B cell (primary cell): Measurements from ENCODE around the gene TNFAIP8L3. TPM values are rescaled to one million over a fixed set of nuclear protein-coding genes. Genes with fewer than 3 reads are reported as not detected.

Source experiments
- ATAC-seq: fragments of 200-7000 bp; cut with Tn5 transposase; one replicate; pipeline ENCODE4 v1.10.0; 2021; ENCODE audit warnings: low read depth, mild to moderate bottlenecking, moderate number of reproducible peaks, moderate library complexity
- CTCF ChIA-PET: fragments of 350-600 bp; sonication (Branson Sonifier 250); formaldehyde crosslinking; loops from one replicate; lab custom pipeline; 2021; ENCODE audit warnings: antibody characterized with exemption, inconsistent platforms; lab: Charles Lee
- POLR2A ChIA-PET: fragments of 350-600 bp; sonication (Branson Sonifier 250); formaldehyde crosslinking; loops from one replicate; lab custom pipeline; 2021; ENCODE audit warnings: antibody characterized with exemption; lab: Charles Lee
- DNase-seq: peaks from one replicate; pipeline ENCODE4 v3.0.0; 2013
- H2AFZ ChIP-seq: 2 replicates; pipeline ENCODE4 v1.6.1; 2012; ENCODE audit warnings: mild to moderate bottlenecking, low read depth, low read length; ENCODE audit not compliant: insufficient read depth, poor library complexity, severe bottlenecking
- H3K27ac ChIP-seq, 2 donors: 1 replicate in 1 of 2; 2 replicates in 1 of 2; pipeline ENCODE4 v1.5.1; 2012 to 2013; ENCODE audit warnings: low read length in 2 of 2, mild to moderate bottlenecking in 2 of 2, moderate library complexity in 1 of 2
- H3K27me3 ChIP-seq, 4 experiments: fragments of 200-600 bp in 1 of 4; sonication (generic) in 1 of 4; replicated peaks in 1 of 4; 1 replicate in 2 of 4; 2 replicates in 2 of 4; pipeline versions ENCODE4 v1.6.1 to v1.7.0; 2013 to 2016; ENCODE audit warnings: low read length in 3 of 4, mild to moderate bottlenecking in 2 of 4, mixed read lengths in 1 of 4, moderate library complexity in 1 of 4; ENCODE audit not compliant: insufficient read depth in 4 of 4, control insufficient read depth in 3 of 4; ENCODE audit errors: control extremely low read depth in 1 of 4
- H3K36me3 ChIP-seq, 2 experiments: replicated peaks in 1 of 2; 1 replicate in 1 of 2; 2 replicates in 1 of 2; pipeline versions ENCODE4 v1.6.1 to v1.7.1; 2013; ENCODE audit warnings: low read length in 1 of 2; ENCODE audit not compliant: insufficient read depth in 2 of 2, control insufficient read depth in 1 of 2; ENCODE audit errors: control extremely low read depth in 1 of 2, extremely low read depth in 1 of 2
- H3K4me1 ChIP-seq, 2 donors: fragments of 200-600 bp in 1 of 2; sonication (generic) in 1 of 2; 1 replicate in 1 of 2; 2 replicates in 1 of 2; pipeline versions ENCODE4 v1.5.1 to v1.6.1; 2013 to 2017; ENCODE audit warnings: low read length in 2 of 2; ENCODE audit not compliant: control insufficient read depth in 2 of 2, insufficient read depth in 2 of 2
- H3K4me2 ChIP-seq: replicated peaks from 2 replicates; pipeline ENCODE3; 2012; ENCODE audit warnings: mild to moderate bottlenecking, low read depth, low read length; ENCODE audit not compliant: poor library complexity, severe bottlenecking
- H3K4me3 ChIP-seq, 5 experiments: fragments of 200-600 bp in 1 of 5; sonication (generic) in 1 of 5; 1 replicate in 3 of 5; 2 replicates in 2 of 5; pipeline versions ENCODE4 v1.5.1 to v1.7.0; 2011 to 2016; ENCODE audit warnings: low read length in 4 of 5, mild to moderate bottlenecking in 4 of 5, low read depth in 2 of 5, control low read depth in 1 of 5, moderate library complexity in 1 of 5; ENCODE audit not compliant: insufficient read depth in 1 of 5; ENCODE audit errors: control extremely low read depth in 1 of 5, extremely low read depth in 1 of 5
- H3K79me2 ChIP-seq: fragments of 200-600 bp; sonication (generic); one replicate; pipeline ENCODE4 v1.6.0; 2016; ENCODE audit warnings: low read length; ENCODE audit not compliant: control insufficient read depth, insufficient read depth
- H3K9ac ChIP-seq: fragments of 200-600 bp; sonication (generic); 2 replicates; pipeline ENCODE4 v1.6.1; 2017; ENCODE audit warnings: mild to moderate bottlenecking, low read length, moderate library complexity
- H3K9me3 ChIP-seq, 3 donors: one replicate each; pipeline versions ENCODE4 v1.6.1 to v1.7.1; 2013; ENCODE audit warnings: low read length in 2 of 3; ENCODE audit not compliant: control insufficient read depth in 2 of 3, insufficient read depth in 1 of 3; ENCODE audit errors: control extremely low read depth in 1 of 3
- H4K20me1 ChIP-seq: 2 replicates; pipeline ENCODE4 v1.6.0; 2012; ENCODE audit warnings: mild to moderate bottlenecking, low read length; ENCODE audit not compliant: insufficient read depth, control insufficient read depth, poor library complexity, severe bottlenecking
- H3K27ac Mint-ChIP-seq: one replicate; pipeline ENCODE4 v1.8.0; 2021; ENCODE audit warnings: mixed read lengths
- H3K27me3 Mint-ChIP-seq: one replicate; pipeline ENCODE4 v1.8.0; 2021; ENCODE audit warnings: mixed read lengths
- H3K4me1 Mint-ChIP-seq: one replicate; pipeline ENCODE4 v1.8.0; 2021; ENCODE audit warnings: mixed read lengths
- H3K4me3 Mint-ChIP-seq: one replicate; pipeline ENCODE4 v1.8.0; 2021; ENCODE audit warnings: mixed read lengths
- H3K9me3 Mint-ChIP-seq: one replicate; pipeline ENCODE4 v1.8.0; 2022; ENCODE audit warnings: mixed read lengths; ENCODE audit not compliant: insufficient read depth
- EZH2 ChIP-seq: IDR thresholded peaks from 2 replicates; pipeline ENCODE4 v1.6.1; 2012; ENCODE audit warnings: borderline replicate concordance, low read depth, mild to moderate bottlenecking, moderate library complexity, low read length; ENCODE audit not compliant: insufficient read depth, poor library complexity, severe bottlenecking
- WGBS: methylation state at CpG from one replicate; pipeline ENCODE4 v1.1.5; 2013; ENCODE audit warnings: missing lambda C conversion rate; ENCODE audit not compliant: insufficient coverage; 5-methylcytosine and 5-hydroxymethylcytosine counted together
- intact Hi-C: fragments of 100-400 bp; cut with micrococcal nuclease; formaldehyde crosslinking; loops from one replicate; pipeline ENCODE4 v1.10.0; 2022
- polyA plus RNA-seq: library from polyadenylated mRNA; depleted of rRNA; stranded (reverse); fragments of >200 nt; gene quantifications from 2 replicates; pipeline ENCODE4 v1.2.3, GENCODE V29; 2012
- total RNA-seq, 2 donors: library from RNA; stranded (reverse); fragments of 120-200 nt in 1 of 2; gene quantifications; 1 replicate in 1 of 2; 2 replicates in 1 of 2; pipeline versions ENCODE4 v1.2.3 to v1.2.4, GENCODE V29; 2013 to 2022
- TF ChIP-seq, protein P1 (sequence below): fragments of 200-600 bp; IDR thresholded peaks from one replicate; pipeline ENCODE4 v1.8.0; 2022; ENCODE audit warnings: antibody characterized with exemption, mild to moderate bottlenecking

Gene TNFAIP8L3
- total and polyA plus RNA-seq, 2 donors (not counting 1 experiment from before 2014, with no cell fraction given), result not detected

- ChIA-PET POLR2A (no interaction called here), CTCF (no interaction called here)
- DNase-seq (no peak), ATAC-seq (no peak)
- no peak for TF ChIP-seq EZH2
- TF ChIP-seq, protein P1, sequence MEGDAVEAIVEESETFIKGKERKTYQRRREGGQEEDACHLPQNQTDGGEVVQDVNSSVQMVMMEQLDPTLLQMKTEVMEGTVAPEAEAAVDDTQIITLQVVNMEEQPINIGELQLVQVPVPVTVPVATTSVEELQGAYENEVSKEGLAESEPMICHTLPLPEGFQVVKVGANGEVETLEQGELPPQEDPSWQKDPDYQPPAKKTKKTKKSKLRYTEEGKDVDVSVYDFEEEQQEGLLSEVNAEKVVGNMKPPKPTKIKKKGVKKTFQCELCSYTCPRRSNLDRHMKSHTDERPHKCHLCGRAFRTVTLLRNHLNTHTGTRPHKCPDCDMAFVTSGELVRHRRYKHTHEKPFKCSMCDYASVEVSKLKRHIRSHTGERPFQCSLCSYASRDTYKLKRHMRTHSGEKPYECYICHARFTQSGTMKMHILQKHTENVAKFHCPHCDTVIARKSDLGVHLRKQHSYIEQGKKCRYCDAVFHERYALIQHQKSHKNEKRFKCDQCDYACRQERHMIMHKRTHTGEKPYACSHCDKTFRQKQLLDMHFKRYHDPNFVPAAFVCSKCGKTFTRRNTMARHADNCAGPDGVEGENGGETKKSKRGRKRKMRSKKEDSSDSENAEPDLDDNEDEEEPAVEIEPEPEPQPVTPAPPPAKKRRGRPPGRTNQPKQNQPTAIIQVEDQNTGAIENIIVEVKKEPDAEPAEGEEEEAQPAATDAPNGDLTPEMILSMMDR, result no peak
- Histone ChIP-seq H3K36me3 (no peaks in the 10 kb centered on the region), H2AFZ (no peak overlapping the region), H3K79me2 (no peaks in the 10 kb centered on the region), H3K9me3 (no peaks in the 10 kb centered on the region), H4K20me1 (no peaks in the 10 kb centered on the region), H3K27ac (no peak overlapping the region), H3K4me2 (no peak overlapping the region), H3K27me3 (no peaks in the 10 kb centered on the region), H3K9ac (no peak overlapping the region), H3K4me1 (peaks cover 0 to 13% of the 10 kb centered on the region in 2 donors), H3K4me3 (no peak overlapping the region)
- Mint-ChIP-seq H3K9me3 (no peaks in the 10 kb centered on the region), H3K27ac (no peak overlapping the region), H3K4me1 (peaks cover 17% of the 10 kb centered on the region), H3K27me3 (no peaks in the 10 kb centered on the region), H3K4me3 (no peak overlapping the region)
- WGBS, result 96% methylated on average over 4 of the region's 5 CpGs
- intact Hi-C loops, result no loop called here
These were observed 19.3 kb downstream of the TNFAIP8L3 start for GRCh38 chr15:51075364-51075763.

DNA sequence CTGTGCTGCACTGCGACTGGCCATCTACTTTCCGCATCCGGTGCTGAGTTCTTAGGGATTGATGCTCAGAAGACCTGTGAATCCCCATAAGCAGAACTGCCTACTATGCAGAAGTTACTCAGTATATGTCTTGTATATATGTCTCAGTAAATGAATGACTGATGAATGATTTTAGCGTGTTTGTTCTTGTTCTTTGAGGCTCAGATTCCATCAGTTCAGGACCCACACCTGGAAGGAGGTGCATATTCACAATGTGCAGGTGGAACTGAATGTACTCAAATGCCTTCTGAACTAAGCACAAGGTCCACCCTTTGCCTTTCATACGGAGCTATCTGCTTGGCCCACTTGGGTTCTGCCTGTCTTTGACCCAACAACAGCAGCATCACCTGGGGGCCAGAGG is 19.8 kb downstream of the TNFAIP8L3 start:
- TF ChIP-seq, protein P1, result no peak
- ChIA-PET CTCF (no interaction called here), POLR2A (no interaction called here)
- H2AFZ ChIP-seq, result no peak overlapping the region
- no peaks in the 10 kb centered on the region for H3K27me3 ChIP-seq
- H3K79me2 ChIP-seq, result no peaks in the 10 kb centered on the region
- H3K4me2 ChIP-seq, result no peak overlapping the region
- intact Hi-C loops, result no loop called here
- no peak overlapping the region for H3K4me3 ChIP-seq
- Mint-ChIP-seq H3K9me3 (no peaks in the 10 kb centered on the region), H3K27me3 (no peaks in the 10 kb centered on the region), H3K4me3 (no peak overlapping the region), H3K4me1 (peaks cover 19% of the 10 kb centered on the region), H3K27ac (no peak overlapping the region)
- no peaks in the 10 kb centered on the region for H3K9me3 ChIP-seq
- no peaks in the 10 kb centered on the region for H4K20me1 ChIP-seq
- no peak overlapping the region for H3K27ac ChIP-seq
- 76% methylated on average over 2 of the region's 5 CpGs for WGBS
- no peak for DNase-seq
- no peak overlapping the region for H3K9ac ChIP-seq
- H3K4me1 ChIP-seq, result peaks cover 0 to 13% of the 10 kb centered on the region in 2 donors
- ATAC-seq, result no peak
- no peaks in the 10 kb centered on the region for H3K36me3 ChIP-seq
